H1 (cell line): ENCODE measurements around the gene DICER1. TPM values are rescaled to one million over a fixed set of nuclear protein-coding genes. Genes with fewer than 3 reads are reported as not detected.

ENCODE experiments used
- CTCF ChIA-PET: fragments of 300-600 bp; sonication (Branson Sonifier 250); formaldehyde crosslinking; loops from one replicate; lab custom pipeline; 2021; ENCODE audit not compliant: partially characterized antibody; lab: Charles Lee
- POLR2A ChIA-PET: fragments of 300-600 bp; sonication (Branson Sonifier 250); formaldehyde crosslinking; loops from one replicate; lab custom pipeline; 2021; ENCODE audit warnings: inconsistent platforms; ENCODE audit not compliant: partially characterized antibody; lab: Charles Lee
- DNase-seq, 2 experiments: peaks; one replicate each; pipeline versions ENCODE4 v3.0.0 to v3.0.0-alpha.2; 2010 to 2022; ENCODE audit warnings: low spot score in 2 of 2, low read depth in 1 of 2, mixed read lengths in 1 of 2
- FAIRE-seq: peaks from 2 replicates; lab custom pipeline; 2011; peaks lifted over from hg19 to GRCh38; lab: Jason Lieb, UNC
- H2AFZ ChIP-seq: 2 replicates; pipeline ENCODE4 v1.8.1; 2012; ENCODE audit warnings: low read length, inconsistent platforms
- H2AK5ac ChIP-seq: 2 replicates; pipeline ENCODE4 v1.6.1; 2013; ENCODE audit warnings: low read depth, low read length
- H2BK120ac ChIP-seq: replicated peaks from 2 replicates; pipeline ENCODE3; 2013; ENCODE audit warnings: low read depth, low read length, inconsistent platforms
- H2BK12ac ChIP-seq: 2 replicates; pipeline ENCODE4 v1.6.1; 2013; ENCODE audit warnings: low read depth, low read length
- H2BK15ac ChIP-seq: 2 replicates; pipeline ENCODE4 v1.6.1; 2013; ENCODE audit warnings: low read length
- H2BK20ac ChIP-seq: 2 replicates; pipeline ENCODE4 v1.6.1; 2013; ENCODE audit warnings: low read length
- H2BK5ac ChIP-seq: 2 replicates; pipeline ENCODE4 v1.6.1; 2013; ENCODE audit warnings: low read depth, low read length
- H3K14ac ChIP-seq: 2 replicates; pipeline ENCODE4 v1.6.1; 2013; ENCODE audit warnings: inconsistent platforms; ENCODE audit not compliant: insufficient read length
- H3K18ac ChIP-seq: 2 replicates; pipeline ENCODE4 v1.6.1; 2013; ENCODE audit warnings: low read length; ENCODE audit errors: extremely low read depth
- H3K23ac ChIP-seq: 2 replicates; pipeline ENCODE4 v1.6.1; 2013; ENCODE audit warnings: inconsistent platforms; ENCODE audit not compliant: insufficient read length
- H3K23me2 ChIP-seq: 2 replicates; pipeline ENCODE4 v1.6.1; 2013; ENCODE audit warnings: low read depth, low read length
- H3K27ac ChIP-seq: 2 replicates; pipeline ENCODE4 v1.6.1; 2011; ENCODE audit warnings: low read depth, low read length, inconsistent platforms
- H3K27me3 ChIP-seq, 4 experiments: replicated peaks in 1 of 4; 1 replicate in 1 of 4; 2 replicates in 3 of 4; pipeline versions ENCODE4 v1.6.1 to v1.8.1; 2011 to 2013; ENCODE audit warnings: low read length in 3 of 4, mild to moderate bottlenecking in 3 of 4, inconsistent platforms in 2 of 4, mixed read lengths in 2 of 4, moderate library complexity in 1 of 4; ENCODE audit not compliant: control insufficient read depth in 3 of 4, insufficient read depth in 3 of 4; ENCODE audit errors: extremely low read depth in 1 of 4
- H3K36me3 ChIP-seq, 4 experiments: 2 replicates each; pipeline versions ENCODE4 v1.6.1 to v1.8.1; 2011 to 2013; ENCODE audit warnings: mild to moderate bottlenecking in 4 of 4, low read length in 3 of 4, moderate library complexity in 2 of 4, control low read depth in 1 of 4, inconsistent platforms in 1 of 4; ENCODE audit not compliant: insufficient read depth in 4 of 4, control insufficient read depth in 2 of 4
- H3K4ac ChIP-seq: replicated peaks from 2 replicates; pipeline ENCODE3; 2013; ENCODE audit warnings: low read length, low read depth, mixed read lengths, inconsistent platforms; ENCODE audit not compliant: insufficient read length
- H3K4me1 ChIP-seq, 4 experiments: replicated peaks in 1 of 4; 1 replicate in 1 of 4; 2 replicates in 3 of 4; pipeline versions ENCODE4 v1.6.1 to v1.8.1; 2011 to 2013; ENCODE audit warnings: low read length in 3 of 4, inconsistent platforms in 2 of 4, mixed read lengths in 1 of 4; ENCODE audit not compliant: insufficient read depth in 4 of 4, control insufficient read depth in 3 of 4
- H3K4me2 ChIP-seq, 2 experiments: 2 replicates each; pipeline versions ENCODE4 v1.6.1 to v1.8.1; 2011 to 2013; ENCODE audit warnings: low read depth in 2 of 2, low read length in 2 of 2, control low read depth in 1 of 2, inconsistent platforms in 1 of 2, mild to moderate bottlenecking in 1 of 2; ENCODE audit not compliant: insufficient read depth in 1 of 2
- H3K4me3 ChIP-seq, 4 experiments: fragments of 200-600, 300-600 bp in 1 of 4; sonication (generic), shearing (Covaris generic), sonication (Bioruptor Twin) in 1 of 4; 2 replicates each; pipeline versions ENCODE4 v1.5.1 to v1.8.1; 2011 to 2016; ENCODE audit warnings: low read length in 4 of 4, low read depth in 3 of 4, control low read depth in 2 of 4, inconsistent platforms in 2 of 4, mild to moderate bottlenecking in 2 of 4, mixed read lengths in 1 of 4, moderate library complexity in 1 of 4; ENCODE audit not compliant: insufficient read depth in 2 of 4; ENCODE audit errors: extremely low read depth in 1 of 4
- H3K56ac ChIP-seq: replicated peaks from 2 replicates; pipeline ENCODE3; 2013; ENCODE audit warnings: low read depth, mild to moderate bottlenecking, mixed read lengths, low read length, inconsistent platforms; ENCODE audit not compliant: insufficient read length
- H3K79me1 ChIP-seq: 2 replicates; pipeline ENCODE4 v1.6.1; 2013; ENCODE audit warnings: low read depth, low read length, control low read depth
- H3K79me2 ChIP-seq, 2 experiments: 2 replicates each; pipeline versions ENCODE4 v1.6.1 to v1.8.1; 2012 to 2013; ENCODE audit warnings: low read length in 2 of 2, mild to moderate bottlenecking in 2 of 2, inconsistent platforms in 1 of 2; ENCODE audit not compliant: insufficient read depth in 2 of 2, control insufficient read depth in 1 of 2
- H3K9ac ChIP-seq, 4 experiments: replicated peaks in 1 of 4; 1 replicate in 1 of 4; 2 replicates in 3 of 4; pipeline versions ENCODE4 v1.6.1 to v1.8.1; 2011 to 2013; ENCODE audit warnings: low read depth in 3 of 4, low read length in 3 of 4, control low read depth in 2 of 4, mild to moderate bottlenecking in 2 of 4, moderate library complexity in 2 of 4, inconsistent platforms in 1 of 4; ENCODE audit errors: extremely low read depth in 1 of 4
- H3K9me3 ChIP-seq, 2 experiments: 2 replicates each; pipeline versions ENCODE4 v1.6.1 to v1.8.1; 2012 to 2013; ENCODE audit warnings: mild to moderate bottlenecking in 2 of 2, moderate library complexity in 2 of 2, control low read depth in 1 of 2, inconsistent platforms in 1 of 2, low read depth in 1 of 2, low read length in 1 of 2, mixed read lengths in 1 of 2; ENCODE audit not compliant: insufficient read depth in 2 of 2
- H4K20me1 ChIP-seq, 2 experiments: replicated peaks in 1 of 2; 2 replicates each; pipeline versions ENCODE3 to v1.8.1; 2011 to 2013; ENCODE audit warnings: inconsistent platforms in 2 of 2, low read length in 2 of 2, mild to moderate bottlenecking in 1 of 2; ENCODE audit not compliant: insufficient read depth in 2 of 2, control insufficient read depth in 1 of 2
- H4K5ac ChIP-seq: 2 replicates; pipeline ENCODE4 v1.6.1; 2013; ENCODE audit warnings: low read length, low read depth, mixed read lengths, inconsistent platforms; ENCODE audit not compliant: insufficient read length
- H4K8ac ChIP-seq: 2 replicates; pipeline ENCODE4 v1.8.0; 2013; ENCODE audit warnings: mild to moderate bottlenecking, moderate library complexity, low read length, inconsistent platforms; ENCODE audit not compliant: insufficient read depth; ENCODE audit errors: extremely low read depth
- H4K91ac ChIP-seq: replicated peaks from 2 replicates; pipeline ENCODE3; 2013; ENCODE audit warnings: low read length, mixed read lengths, inconsistent platforms; ENCODE audit not compliant: insufficient read length
- ZNF274 ChIP-seq: IDR thresholded peaks from 2 replicates; pipeline ENCODE4 v1.7.0; 2012; ENCODE audit warnings: low read length, borderline replicate concordance; ENCODE audit errors: extremely low read depth
- WGBS, 2 experiments: shearing (Covaris generic) in 1 of 2; methylation state at CpG; one replicate each; pipeline versions ENCODE4 v1.1.6 to v1.1.7; 2013 to 2015; ENCODE audit warnings: low lambda C conversion rate in 2 of 2, mixed read lengths in 2 of 2, inconsistent platforms in 1 of 2, low coverage in 1 of 2, missing lambda C conversion rate in 1 of 2; ENCODE audit not compliant: insufficient replicate concordance in 2 of 2, insufficient coverage in 1 of 2, insufficient read length in 1 of 2; ENCODE audit errors: extremely low coverage in 1 of 2, missing lambda C conversion rate in 1 of 2; 5-methylcytosine and 5-hydroxymethylcytosine counted together
- polyA plus RNA-seq, 7 experiments: library from polyadenylated mRNA; depleted of rRNA in 3 of 7; stranded (reverse) in 5 of 7; unstranded in 2 of 7; fragments of >200 nt in 5 of 7; fragments of 200-250 nt in 2 of 7; gene quantifications; 1 replicate in 5 of 7; 2 replicates in 1 of 7; 4 replicates in 1 of 7; pipeline versions ENCODE4 v1.2.1 to v1.2.3, GENCODE V29; 2011 to 2013; ENCODE audit warnings: missing spikeins in 2 of 7, mixed read lengths in 2 of 7
- total RNA-seq: library from RNA; stranded (reverse); fragmentation: NEBNext Ultra II Directional; extraction: Animal tissue kit (Norgen Biotek cat#: 25700); gene quantifications from 2 replicates; pipeline ENCODE4 v1.2.1, GENCODE V29; 2021

Gene DICER1
- total and polyA plus RNA-seq, 2 of the 8 experiments (the other 6 are each of a cell fraction or from before 2014, with no cell fraction given) = 11.9 to 61.8 TPM

- peaks cover 7% of the 10 kb centered on the region in 2 experiments for H4K20me1 ChIP-seq
- FAIRE-seq = no peak
- no peak for DNase-seq
- no peak overlapping the region for H4K91ac ChIP-seq
- H3K14ac ChIP-seq = no peak overlapping the region
- no peak overlapping the region for H3K23ac ChIP-seq
- no peak overlapping the region for H2BK5ac ChIP-seq
- no peak for TF ChIP-seq ZNF274
- TF ChIP-seq, all 59 proteins: peak for 0
- H3K79me1 ChIP-seq = peaks cover 4% of the 10 kb centered on the region; the same call in 1 of the 2 replicates
- no peak overlapping the region for H3K4me2 ChIP-seq
- peaks cover 0 to 11% (median 8%) of the 10 kb centered on the region in 4 experiments; a peak in 5 of 7 replicates for H3K4me1 ChIP-seq
- no peak overlapping the region for H4K8ac ChIP-seq
- no peak overlapping the region for H3K27ac ChIP-seq
- H3K18ac ChIP-seq = no peak overlapping the region
- no peaks in the 10 kb centered on the region for H3K36me3 ChIP-seq
- H2BK120ac ChIP-seq = no peak overlapping the region
- no peak overlapping the region for H4K5ac ChIP-seq
- H3K9ac ChIP-seq = no peak overlapping the region
- peaks cover 16 to 100% of the 10 kb centered on the region in 2 experiments for H3K79me2 ChIP-seq
- no peak overlapping the region for H2AFZ ChIP-seq
- H3K4me3 ChIP-seq = no peak overlapping the region
- ChIA-PET CTCF (no interaction called here), POLR2A (interaction anchor here (1.5 kb wide), 1 partner anchor 11 kb away, joined by 3 read pairs; no protein-coding TSS in a partner anchor)
- H3K27me3 ChIP-seq = no peaks in the 10 kb centered on the region
- H2AK5ac ChIP-seq = no peak overlapping the region
- no peak overlapping the region for H2BK20ac ChIP-seq
- no peak overlapping the region for H3K4ac ChIP-seq
- WGBS, 2 experiments = 87% methylated on average over 7 of the region's 7 CpGs; no CpG with 5 or more reads in 1 of the 2 experiments
- no peak overlapping the region for H2BK12ac ChIP-seq
- H3K9me3 ChIP-seq = no peaks in the 10 kb centered on the region
- H2BK15ac ChIP-seq = peak overlapping the region; percentile 16; the same call in 1 of the 2 replicates
- H3K23me2 ChIP-seq = no peaks in the 10 kb centered on the region
- no peak overlapping the region for H3K56ac ChIP-seq
Measured at GRCh38 chr14:95147597-95147996, 9.7 kb downstream of the DICER1 start.
